PFSK-1 (cell line): ENCODE data around the gene STX3.

Experiments used
- FOXP2 ChIP-seq: optimal IDR thresholded peaks from 2 replicates; pipeline ENCODE3; 2011; ENCODE audit warnings: borderline replicate concordance, control low read depth, inconsistent platforms; ENCODE audit not compliant: insufficient read depth; ENCODE audit errors: extremely low read length, extremely low read depth
- POLR2AphosphoS5 ChIP-seq: IDR thresholded peaks from 2 replicates; pipeline ENCODE4 v1.6.1; 2012; ENCODE audit warnings: low read depth, mild to moderate bottlenecking, control low read depth, low read length, moderate library complexity
- REST ChIP-seq, 2 experiments: IDR thresholded peaks; 2 replicates each; pipeline versions ENCODE4 v1.6.1 to v1.8.0; 2011 to 2012; ENCODE audit warnings: low read depth in 2 of 2, low read length in 2 of 2, control low read depth in 1 of 2, inconsistent platforms in 1 of 2, mild to moderate bottlenecking in 1 of 2, moderate library complexity in 1 of 2; ENCODE audit not compliant: insufficient read depth in 1 of 2
- SIN3A ChIP-seq: IDR thresholded peaks from 2 replicates; pipeline ENCODE4 v1.6.1; 2012; ENCODE audit warnings: mild to moderate bottlenecking, low read length, moderate library complexity, borderline replicate concordance; ENCODE audit not compliant: insufficient read depth
- TAF1 ChIP-seq: IDR thresholded peaks from 2 replicates; pipeline ENCODE4 v1.6.1; 2012; ENCODE audit warnings: low read length, control low read depth, borderline replicate concordance; ENCODE audit not compliant: insufficient read depth

GRCh38 chr11:59760771-59761170 is 5.6 kb downstream of the STX3 start:
- TF ChIP-seq SIN3A (no peak), TAF1 (no peak), POLR2AphosphoS5 (no peak), REST (IDR thresholded peaks at IDR 0.05; ENCODE audit: insufficient read depth in 1 of 2, low read depth in 2 of 2, low read length in 2 of 2) (no peak), FOXP2 (no peak)
